A673 (cell line): ENCODE data around the gene ZNG1E.
"Not testable (repeated sequence)": the region's sequence is repeated elsewhere in the genome, so short reads cannot be mapped to it uniquely, and the experiment has no call there.

Experiments
- CTCF ChIP-seq: fragments of 300-800, 200-600 bp; sonication (generic); conservative IDR thresholded peaks from 2 replicates; pipeline ENCODE4 v1.5.1; 2017; ENCODE audit warnings: low read depth, mild to moderate bottlenecking, antibody characterized with exemption, low read length, moderate library complexity, mixed read lengths
- EZH2 ChIP-seq: fragments of 200-600 bp; sonication (generic); IDR thresholded peaks from 2 replicates; pipeline ENCODE4 v1.6.1; 2017; ENCODE audit warnings: borderline replicate concordance, low read depth, mild to moderate bottlenecking, mixed read lengths, antibody characterized with exemption, low read length; ENCODE audit not compliant: poor library complexity, severe bottlenecking

- TF ChIP-seq CTCF, EZH2: not testable (repeated sequence)
These were observed 38.7 kb downstream of the ZNG1E start for GRCh38 chr9:65714445-65714844.
